H9 (cell line): ENCODE measurements around the gene FHIT. TPM values are rescaled to one million over a fixed set of nuclear protein-coding genes. Genes with fewer than 3 reads are reported as not detected.

Experiments used
- DNase-seq: peaks from one replicate; pipeline ENCODE4 v3.0.0-alpha.2; 2017
- H2AFZ ChIP-seq: one replicate; pipeline ENCODE4 v1.6.1; 2013; ENCODE audit warnings: mild to moderate bottlenecking, low read length, control low read depth, moderate library complexity
- H2AK5ac ChIP-seq: 2 replicates; pipeline ENCODE4 v1.6.1; 2013; ENCODE audit warnings: low read length, control low read depth, mixed read lengths; ENCODE audit not compliant: insufficient read length
- H2BK120ac ChIP-seq: one replicate; pipeline ENCODE4 v1.6.1; 2013; ENCODE audit warnings: low read depth, mild to moderate bottlenecking, low read length, control low read depth, inconsistent platforms; ENCODE audit not compliant: poor library complexity, severe bottlenecking
- H2BK12ac ChIP-seq: 2 replicates; pipeline ENCODE4 v1.6.1; 2013; ENCODE audit warnings: low read length, control low read depth, mixed read lengths, low read depth; ENCODE audit not compliant: insufficient read length
- H2BK15ac ChIP-seq: 2 replicates; pipeline ENCODE4 v1.6.1; 2013; ENCODE audit warnings: low read depth, low read length, control low read depth
- H2BK20ac ChIP-seq: one replicate; pipeline ENCODE4 v1.6.1; 2013; ENCODE audit warnings: low read depth, mild to moderate bottlenecking, low read length, control low read depth, inconsistent platforms; ENCODE audit not compliant: poor library complexity, severe bottlenecking
- H2BK5ac ChIP-seq: 2 replicates; pipeline ENCODE4 v1.6.1; 2013; ENCODE audit warnings: low read length, control low read depth, mixed read lengths; ENCODE audit not compliant: insufficient read length
- H3K14ac ChIP-seq: 2 replicates; pipeline ENCODE4 v1.6.1; 2013; ENCODE audit warnings: low read length, control low read depth; ENCODE audit not compliant: insufficient read depth
- H3K18ac ChIP-seq: 2 replicates; pipeline ENCODE4 v1.6.1; 2013; ENCODE audit warnings: low read depth, mild to moderate bottlenecking, mixed read lengths, low read length, control low read depth; ENCODE audit not compliant: insufficient read length
- H3K23ac ChIP-seq: 2 replicates; pipeline ENCODE4 v1.6.1; 2013; ENCODE audit warnings: low read length, control low read depth, mixed read lengths, low read depth; ENCODE audit not compliant: insufficient read length
- H3K23me2 ChIP-seq: 2 replicates; pipeline ENCODE4 v1.6.1; 2013; ENCODE audit warnings: low read depth, mild to moderate bottlenecking, mixed read lengths, low read length, control low read depth; ENCODE audit not compliant: insufficient read length, poor library complexity, severe bottlenecking
- H3K27ac ChIP-seq: 2 replicates; pipeline ENCODE4 v1.5.1; 2013; ENCODE audit warnings: low read length, control low read depth, mixed read lengths, low read depth; ENCODE audit not compliant: insufficient read length
- H3K27me3 ChIP-seq: 2 replicates; pipeline ENCODE4 v1.6.1; 2013; ENCODE audit warnings: low read length, control low read depth, inconsistent platforms; ENCODE audit not compliant: insufficient read depth
- H3K4ac ChIP-seq: 2 replicates; pipeline ENCODE4 v1.6.1; 2013; ENCODE audit warnings: low read depth, mild to moderate bottlenecking, control low read depth, inconsistent platforms, low read length, moderate library complexity
- H3K4me1 ChIP-seq: 2 replicates; pipeline ENCODE4 v1.6.1; 2013; ENCODE audit warnings: low read length, control low read depth, inconsistent platforms; ENCODE audit not compliant: insufficient read depth
- H3K4me2 ChIP-seq: 2 replicates; pipeline ENCODE4 v1.6.1; 2013; ENCODE audit warnings: low read length, control low read depth, mixed read lengths; ENCODE audit not compliant: insufficient read length, insufficient read depth
- H3K56ac ChIP-seq: 2 replicates; pipeline ENCODE4 v1.6.1; 2013; ENCODE audit warnings: low read depth, mild to moderate bottlenecking, mixed read lengths, low read length, control low read depth; ENCODE audit not compliant: insufficient read length
- H3K79me1 ChIP-seq: 2 replicates; pipeline ENCODE4 v1.6.1; 2013; ENCODE audit warnings: low read depth, mild to moderate bottlenecking, moderate library complexity, low read length, control low read depth, inconsistent platforms; ENCODE audit not compliant: insufficient read depth, poor library complexity, severe bottlenecking
- H3K79me2 ChIP-seq: 2 replicates; pipeline ENCODE4 v1.6.1; 2013; ENCODE audit warnings: low read length, control low read depth, inconsistent platforms; ENCODE audit not compliant: insufficient read depth
- H3K9ac ChIP-seq: 2 replicates; pipeline ENCODE4 v1.6.1; 2013; ENCODE audit warnings: low read length, control low read depth, mixed read lengths; ENCODE audit not compliant: insufficient read length; ENCODE audit errors: extremely low read depth
- H3K9me3 ChIP-seq: one replicate; pipeline ENCODE4 v1.6.1; 2013; ENCODE audit warnings: low read depth, low read length, inconsistent platforms; ENCODE audit not compliant: control insufficient read depth
- H3T11ph ChIP-seq: one replicate; pipeline ENCODE4 v1.6.1; 2013; ENCODE audit warnings: mild to moderate bottlenecking, low read length, control low read depth, inconsistent platforms
- H4K20me1 ChIP-seq: one replicate; pipeline ENCODE4 v1.6.1; 2013; ENCODE audit not compliant: control insufficient read depth, insufficient read length, insufficient read depth
- H4K5ac ChIP-seq: 2 replicates; pipeline ENCODE4 v1.6.1; 2013; ENCODE audit warnings: low read depth, mild to moderate bottlenecking, mixed read lengths, low read length, control low read depth; ENCODE audit not compliant: insufficient read length
- H4K8ac ChIP-seq: replicated peaks from 2 replicates; pipeline ENCODE4 v1.6.1; 2013; ENCODE audit warnings: low read length, control low read depth, mixed read lengths, low read depth; ENCODE audit not compliant: insufficient read length
- H4K91ac ChIP-seq: 2 replicates; pipeline ENCODE4 v1.6.1; 2013; ENCODE audit warnings: low read depth, mild to moderate bottlenecking, moderate library complexity, mixed read lengths, low read length, control low read depth; ENCODE audit not compliant: insufficient read length
- H3K27ac Mint-ChIP-seq, 3 experiments: 2 replicates in 2 of 3; 3 replicates in 1 of 3; pipeline ENCODE4 v1.8.0; 2020 to 2021; ENCODE audit warnings: mixed read lengths in 3 of 3, mild to moderate bottlenecking in 1 of 3, moderate library complexity in 1 of 3
- H3K27me3 Mint-ChIP-seq: 2 replicates; pipeline ENCODE4 v1.8.0; 2021; ENCODE audit warnings: low read depth, mild to moderate bottlenecking, moderate library complexity, mixed read lengths
- H3K36me3 Mint-ChIP-seq, 3 experiments: 2 replicates in 2 of 3; 3 replicates in 1 of 3; pipeline ENCODE4 v1.8.0; 2020 to 2021; ENCODE audit warnings: low read depth in 3 of 3, mixed read lengths in 3 of 3; ENCODE audit not compliant: insufficient read depth in 1 of 3
- H3K4me1 Mint-ChIP-seq, 2 experiments: 2 replicates each; pipeline ENCODE4 v1.8.0; 2020; ENCODE audit warnings: mixed read lengths in 2 of 2
- H3K4me3 Mint-ChIP-seq, 2 experiments: 2 replicates in 1 of 2; 3 replicates in 1 of 2; pipeline ENCODE4 v1.8.0; 2020 to 2021; ENCODE audit warnings: mild to moderate bottlenecking in 2 of 2, mixed read lengths in 2 of 2, moderate library complexity in 1 of 2
- H3K9me3 Mint-ChIP-seq, 2 experiments: 2 replicates in 1 of 2; 3 replicates in 1 of 2; pipeline ENCODE4 v1.8.0; 2020; ENCODE audit warnings: mild to moderate bottlenecking in 2 of 2, mixed read lengths in 2 of 2, moderate library complexity in 1 of 2
- WGBS: extraction: QIAGEN DNeasy Blood & Tissue Kit; methylation state at CpG from one replicate; pipeline ENCODE4 v1.1.7; 2013; ENCODE audit warnings: missing lambda C conversion rate, low lambda C conversion rate, mixed read lengths; ENCODE audit not compliant: insufficient read length; ENCODE audit errors: extremely low coverage; 5-methylcytosine and 5-hydroxymethylcytosine counted together
- total RNA-seq: library from RNA; stranded (reverse); gene quantifications from 2 replicates; pipeline ENCODE4 v1.2.1, GENCODE V29; 2021
- TF ChIP-seq, protein P1 (sequence below): fragments of 200-600 bp; sonication (generic); conservative IDR thresholded peaks from 3 replicates; pipeline ENCODE4 v1.8.0; 2021; ENCODE audit warnings: antibody characterized with exemption, mild to moderate bottlenecking

Gene FHIT
- total RNA-seq, 1 experiment from 2014 or later = 3.0 TPM

DNA sequence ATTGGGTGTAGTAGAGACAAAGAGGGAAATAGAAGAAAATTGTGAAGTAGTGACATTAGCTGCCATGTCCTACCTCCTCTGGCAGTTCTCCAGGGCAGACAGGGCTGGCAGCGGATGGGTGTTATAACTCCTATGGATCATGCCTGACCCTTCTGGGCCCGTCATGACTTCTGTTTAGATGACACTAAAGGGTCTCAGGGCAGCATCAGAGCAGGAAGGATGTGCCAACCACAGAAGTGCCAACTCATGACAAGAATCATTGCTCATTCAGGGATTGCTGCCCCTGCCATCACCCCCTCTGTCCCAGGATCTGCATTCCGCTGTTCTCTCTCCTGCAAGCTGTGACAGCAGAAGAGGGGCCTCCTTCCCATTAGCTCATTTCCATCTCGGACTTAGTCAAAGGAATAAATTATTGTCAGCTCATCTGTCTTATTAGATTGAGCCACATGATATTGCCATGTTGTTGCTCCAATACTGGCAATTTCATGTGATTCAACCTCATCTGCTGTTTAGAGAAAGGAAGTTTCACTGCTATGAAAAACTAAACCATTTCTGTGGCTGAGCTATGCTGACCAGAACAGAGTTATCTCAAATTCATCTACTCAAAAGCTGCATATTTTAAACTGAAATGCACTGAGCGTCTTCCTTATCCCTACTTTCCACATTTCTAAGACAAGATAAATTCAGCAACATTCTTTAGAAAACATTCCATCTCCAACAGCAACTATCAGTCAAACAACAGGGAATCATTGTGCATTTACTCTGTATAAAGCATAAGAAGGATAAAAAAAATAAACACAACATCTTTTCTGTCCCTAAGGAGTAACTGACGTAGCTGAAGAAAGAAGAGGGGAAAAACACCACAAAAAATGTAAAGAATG is 271.6 kb downstream of the FHIT start:
- TF ChIP-seq, protein P1, sequence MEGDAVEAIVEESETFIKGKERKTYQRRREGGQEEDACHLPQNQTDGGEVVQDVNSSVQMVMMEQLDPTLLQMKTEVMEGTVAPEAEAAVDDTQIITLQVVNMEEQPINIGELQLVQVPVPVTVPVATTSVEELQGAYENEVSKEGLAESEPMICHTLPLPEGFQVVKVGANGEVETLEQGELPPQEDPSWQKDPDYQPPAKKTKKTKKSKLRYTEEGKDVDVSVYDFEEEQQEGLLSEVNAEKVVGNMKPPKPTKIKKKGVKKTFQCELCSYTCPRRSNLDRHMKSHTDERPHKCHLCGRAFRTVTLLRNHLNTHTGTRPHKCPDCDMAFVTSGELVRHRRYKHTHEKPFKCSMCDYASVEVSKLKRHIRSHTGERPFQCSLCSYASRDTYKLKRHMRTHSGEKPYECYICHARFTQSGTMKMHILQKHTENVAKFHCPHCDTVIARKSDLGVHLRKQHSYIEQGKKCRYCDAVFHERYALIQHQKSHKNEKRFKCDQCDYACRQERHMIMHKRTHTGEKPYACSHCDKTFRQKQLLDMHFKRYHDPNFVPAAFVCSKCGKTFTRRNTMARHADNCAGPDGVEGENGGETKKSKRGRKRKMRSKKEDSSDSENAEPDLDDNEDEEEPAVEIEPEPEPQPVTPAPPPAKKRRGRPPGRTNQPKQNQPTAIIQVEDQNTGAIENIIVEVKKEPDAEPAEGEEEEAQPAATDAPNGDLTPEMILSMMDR = no peak
- no peak overlapping the region for H3K56ac ChIP-seq
- no peak overlapping the region for H2BK5ac ChIP-seq
- H3T11ph ChIP-seq = no peak overlapping the region
- H3K27ac Mint-ChIP-seq = no peak overlapping the region
- no peak overlapping the region for H3K9ac ChIP-seq
- H4K20me1 ChIP-seq = no peaks in the 10 kb centered on the region
- H3K36me3 Mint-ChIP-seq = peaks cover 0 to 10% (median 10%) of the 10 kb centered on the region in 3 experiments; a peak in 6 of 7 replicates
- H3K4me2 ChIP-seq = no peak overlapping the region
- no peak overlapping the region for H2BK15ac ChIP-seq
- no peaks in the 10 kb centered on the region for H3K79me1 ChIP-seq
- H3K27me3 ChIP-seq = no peaks in the 10 kb centered on the region
- H3K18ac ChIP-seq = no peak overlapping the region
- no peak overlapping the region for H3K27ac ChIP-seq
- H3K4me3 Mint-ChIP-seq = no peak overlapping the region
- H2AFZ ChIP-seq = no peak overlapping the region
- H2BK20ac ChIP-seq = no peak overlapping the region
- H3K9me3 Mint-ChIP-seq = peaks cover 2 to 18% of the 10 kb centered on the region in 2 experiments; a peak in 4 of 5 replicates
- no peak overlapping the region for H2BK12ac ChIP-seq
- no peak for DNase-seq
- H4K8ac ChIP-seq = no peak overlapping the region
- H3K14ac ChIP-seq = no peak overlapping the region
- H3K4me1 Mint-ChIP-seq = no peaks in the 10 kb centered on the region
- no peaks in the 10 kb centered on the region for H3K27me3 Mint-ChIP-seq
- no CpG with 5 or more reads among the region's 6 CpGs for WGBS
- no peak overlapping the region for H4K91ac ChIP-seq
- H4K5ac ChIP-seq = no peak overlapping the region
- peaks cover 7% of the 10 kb centered on the region for H3K9me3 ChIP-seq
- H2BK120ac ChIP-seq = no peak overlapping the region
- no peak overlapping the region for H3K4ac ChIP-seq
- no peak overlapping the region for H3K23ac ChIP-seq
- H3K4me1 ChIP-seq = no peaks in the 10 kb centered on the region
- no peaks in the 10 kb centered on the region for H3K23me2 ChIP-seq
- no peak overlapping the region for H2AK5ac ChIP-seq
- H3K79me2 ChIP-seq = no peaks in the 10 kb centered on the region
